GM19468 (cell line): Measurements from ENCODE around the gene SLX1A.
"Not testable (repeated sequence)": the region's sequence is repeated elsewhere in the genome, so short reads cannot be mapped to it uniquely, and the experiment has no call there.

Experiments
- ATAC-seq: cut with Tn5 transposase; IDR thresholded peaks from one replicate; pipeline ENCODE4 v1.9.1; 2021; ENCODE audit warnings: mild to moderate bottlenecking, moderate library complexity, moderate number of reproducible peaks; ENCODE audit not compliant: unreplicated experiment; ENCODE audit errors: extremely low read depth

Gene SLX1A

GRCh38 chr16:30193615-30194014, at the start of gene SLX1A, which contains the start of gene BOLA2B:
SLX1A (plus strand) TSS chr16:30193875; CDS start chr16:30194085, 210 bp downstream.
BOLA2B (minus strand) TSS chr16:30193666; CDS start chr16:30193595, 71 bp downstream.
- ATAC-seq, result peak; percentile 90

- ATAC-seq, result no peak
Measured at GRCh38 chr16:30144017-30144416, 49.7 kb upstream of the SLX1A start.

- no peak for ATAC-seq
Measured at GRCh38 chr16:30144917-30145316, 48.8 kb upstream of the SLX1A start.

GRCh38 chr16:30145657-30146056, 48.0 kb upstream of the SLX1A start:
- ATAC-seq, result no peak

GRCh38 chr16:30147843-30148510, 45.7 kb upstream of the SLX1A start:
- ATAC-seq, result no peak

- no peak for ATAC-seq
Measured at GRCh38 chr16:30149250-30149930, 44.3 kb upstream of the SLX1A start.

- no peak for ATAC-seq
Measured at GRCh38 chr16:30151091-30151490, 42.6 kb upstream of the SLX1A start.

- no peak for ATAC-seq
Measured at GRCh38 chr16:30152517-30152916, 41.2 kb upstream of the SLX1A start.

GRCh38 chr16:30155188-30155587, 38.5 kb upstream of the SLX1A start:
- ATAC-seq, result no peak

- no peak for ATAC-seq
Measured at GRCh38 chr16:30157214-30157613, 36.5 kb upstream of the SLX1A start.

GRCh38 chr16:30163538-30163937, 30.1 kb upstream of the SLX1A start:
- no peak for ATAC-seq

GRCh38 chr16:30166202-30166902, 27.3 kb upstream of the SLX1A start:
- ATAC-seq, result no peak

- not testable (repeated sequence) for ATAC-seq
Measured at GRCh38 chr16:30168746-30169145, 24.9 kb upstream of the SLX1A start.

GRCh38 chr16:30169416-30169815, 24.3 kb upstream of the SLX1A start:
- not testable (repeated sequence) for ATAC-seq

GRCh38 chr16:30170145-30170544, 23.5 kb upstream of the SLX1A start:
- not testable (repeated sequence) for ATAC-seq

GRCh38 chr16:30173054-30173453, 20.6 kb upstream of the SLX1A start:
- ATAC-seq, result no peak

GRCh38 chr16:30176876-30177275, 16.8 kb upstream of the SLX1A start:
- ATAC-seq, result not testable (repeated sequence)

GRCh38 chr16:30179195-30179594, 14.5 kb upstream of the SLX1A start:
- ATAC-seq, result no peak

- no peak for ATAC-seq
Measured at GRCh38 chr16:30179931-30180330, 13.7 kb upstream of the SLX1A start.

GRCh38 chr16:30180741-30181140, 12.9 kb upstream of the SLX1A start:
- ATAC-seq, result no peak
